ENCODE measurements around the gene GPR68. TPM values are rescaled to one million over a fixed set of nuclear protein-coding genes. Genes with fewer than 3 reads are reported as not detected.

GPR68 gene
- total and polyA plus RNA-seq, 2 experiments from 2014 or later = 0.19 to 0.35 TPM

DNA sequence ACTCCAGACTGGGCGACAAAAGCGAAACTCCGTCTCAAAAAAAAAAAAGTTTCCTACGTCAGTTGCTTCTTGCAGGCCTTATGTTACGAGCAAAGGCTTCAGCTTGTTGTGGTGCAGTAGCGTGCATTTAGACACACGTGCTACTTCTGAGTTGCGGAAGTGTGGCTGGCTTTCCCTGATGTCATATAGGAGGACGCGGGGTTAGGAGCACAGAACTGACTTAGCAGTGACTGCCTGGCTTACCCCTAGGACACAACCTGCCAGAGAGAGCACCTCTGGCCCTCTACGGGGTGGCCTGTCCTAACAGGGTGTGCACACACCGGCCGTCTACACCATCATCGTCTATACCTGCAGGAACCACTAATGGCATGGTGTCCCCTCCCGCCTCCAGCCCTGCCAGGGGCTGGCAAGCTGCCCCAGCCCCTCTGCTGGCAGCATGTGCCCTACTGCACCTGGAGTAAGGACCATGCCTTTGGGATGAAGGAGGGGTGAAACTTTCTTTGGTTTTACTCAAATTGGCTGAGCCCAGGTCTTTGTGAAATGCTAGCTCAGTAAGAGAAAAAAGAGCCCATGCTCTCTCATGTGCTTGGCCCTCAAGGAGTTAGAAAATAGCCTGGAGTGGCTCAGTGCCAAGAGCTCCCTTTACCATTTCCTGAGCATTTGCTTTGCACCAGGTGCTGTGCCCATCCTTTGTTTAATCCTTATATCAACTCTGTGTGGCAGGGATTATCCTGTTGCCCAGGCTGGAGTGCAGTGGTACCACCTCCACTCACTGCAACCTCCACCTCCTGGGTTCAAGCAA is 1.7 kb upstream of the GPR68 start:
- Histone ChIP-seq H4K20me1 (replicated peaks; ENCODE audit: insufficient read depth) (no peaks in the 10 kb centered on the region), H3K27ac (ENCODE audit: low read depth) (no peak overlapping the region), H3K4me2 (no peak overlapping the region), H3F3A (replicated peaks; ENCODE audit: low read depth) (no peaks in the 10 kb centered on the region), H3K9me2 (ENCODE audit: insufficient read depth) (no peaks in the 10 kb centered on the region), H3K4me1 (ENCODE audit: insufficient read depth) (0 out of 2 replicates have a peak, but pooled peaks cover 3% of the 10 kb centered on the region), H2AFZ (no peak overlapping the region), H3K36me3 (ENCODE audit: insufficient read depth) (no peaks in the 10 kb centered on the region), H3K79me2 (replicated peaks; ENCODE audit: insufficient read depth) (no peaks in the 10 kb centered on the region), H3K27me3 (ENCODE audit: insufficient read depth) (no peaks in the 10 kb centered on the region), H3K4me3 (no peak overlapping the region)
- ATAC-seq = no peak
- no peak for DNase-seq (ENCODE audit: low spot score)
- Mint-ChIP-seq H3K4me1 (peaks cover 21% of the 10 kb centered on the region), H3K9me3 (no peaks in the 10 kb centered on the region), H3K36me3 (ENCODE audit: low read depth) (no peaks in the 10 kb centered on the region; the same call in 2 of the 3 replicates), H3K4me3 (no peak overlapping the region), H3K27me3 (ENCODE audit: insufficient read depth, low read depth, poor library complexity) (peaks cover 5% of the 10 kb centered on the region), H3K27ac (no peak overlapping the region)
- no peak for TF ChIP-seq EZH2phosphoT487 (IDR thresholded peaks at IDR 0.05; ENCODE audit: unreplicated experiment)
- TF ChIP-seq NANOG (IDR thresholded peaks at IDR 0.05; ENCODE audit: borderline replicate concordance) = no peak
- TF ChIP-seq, protein P1, sequence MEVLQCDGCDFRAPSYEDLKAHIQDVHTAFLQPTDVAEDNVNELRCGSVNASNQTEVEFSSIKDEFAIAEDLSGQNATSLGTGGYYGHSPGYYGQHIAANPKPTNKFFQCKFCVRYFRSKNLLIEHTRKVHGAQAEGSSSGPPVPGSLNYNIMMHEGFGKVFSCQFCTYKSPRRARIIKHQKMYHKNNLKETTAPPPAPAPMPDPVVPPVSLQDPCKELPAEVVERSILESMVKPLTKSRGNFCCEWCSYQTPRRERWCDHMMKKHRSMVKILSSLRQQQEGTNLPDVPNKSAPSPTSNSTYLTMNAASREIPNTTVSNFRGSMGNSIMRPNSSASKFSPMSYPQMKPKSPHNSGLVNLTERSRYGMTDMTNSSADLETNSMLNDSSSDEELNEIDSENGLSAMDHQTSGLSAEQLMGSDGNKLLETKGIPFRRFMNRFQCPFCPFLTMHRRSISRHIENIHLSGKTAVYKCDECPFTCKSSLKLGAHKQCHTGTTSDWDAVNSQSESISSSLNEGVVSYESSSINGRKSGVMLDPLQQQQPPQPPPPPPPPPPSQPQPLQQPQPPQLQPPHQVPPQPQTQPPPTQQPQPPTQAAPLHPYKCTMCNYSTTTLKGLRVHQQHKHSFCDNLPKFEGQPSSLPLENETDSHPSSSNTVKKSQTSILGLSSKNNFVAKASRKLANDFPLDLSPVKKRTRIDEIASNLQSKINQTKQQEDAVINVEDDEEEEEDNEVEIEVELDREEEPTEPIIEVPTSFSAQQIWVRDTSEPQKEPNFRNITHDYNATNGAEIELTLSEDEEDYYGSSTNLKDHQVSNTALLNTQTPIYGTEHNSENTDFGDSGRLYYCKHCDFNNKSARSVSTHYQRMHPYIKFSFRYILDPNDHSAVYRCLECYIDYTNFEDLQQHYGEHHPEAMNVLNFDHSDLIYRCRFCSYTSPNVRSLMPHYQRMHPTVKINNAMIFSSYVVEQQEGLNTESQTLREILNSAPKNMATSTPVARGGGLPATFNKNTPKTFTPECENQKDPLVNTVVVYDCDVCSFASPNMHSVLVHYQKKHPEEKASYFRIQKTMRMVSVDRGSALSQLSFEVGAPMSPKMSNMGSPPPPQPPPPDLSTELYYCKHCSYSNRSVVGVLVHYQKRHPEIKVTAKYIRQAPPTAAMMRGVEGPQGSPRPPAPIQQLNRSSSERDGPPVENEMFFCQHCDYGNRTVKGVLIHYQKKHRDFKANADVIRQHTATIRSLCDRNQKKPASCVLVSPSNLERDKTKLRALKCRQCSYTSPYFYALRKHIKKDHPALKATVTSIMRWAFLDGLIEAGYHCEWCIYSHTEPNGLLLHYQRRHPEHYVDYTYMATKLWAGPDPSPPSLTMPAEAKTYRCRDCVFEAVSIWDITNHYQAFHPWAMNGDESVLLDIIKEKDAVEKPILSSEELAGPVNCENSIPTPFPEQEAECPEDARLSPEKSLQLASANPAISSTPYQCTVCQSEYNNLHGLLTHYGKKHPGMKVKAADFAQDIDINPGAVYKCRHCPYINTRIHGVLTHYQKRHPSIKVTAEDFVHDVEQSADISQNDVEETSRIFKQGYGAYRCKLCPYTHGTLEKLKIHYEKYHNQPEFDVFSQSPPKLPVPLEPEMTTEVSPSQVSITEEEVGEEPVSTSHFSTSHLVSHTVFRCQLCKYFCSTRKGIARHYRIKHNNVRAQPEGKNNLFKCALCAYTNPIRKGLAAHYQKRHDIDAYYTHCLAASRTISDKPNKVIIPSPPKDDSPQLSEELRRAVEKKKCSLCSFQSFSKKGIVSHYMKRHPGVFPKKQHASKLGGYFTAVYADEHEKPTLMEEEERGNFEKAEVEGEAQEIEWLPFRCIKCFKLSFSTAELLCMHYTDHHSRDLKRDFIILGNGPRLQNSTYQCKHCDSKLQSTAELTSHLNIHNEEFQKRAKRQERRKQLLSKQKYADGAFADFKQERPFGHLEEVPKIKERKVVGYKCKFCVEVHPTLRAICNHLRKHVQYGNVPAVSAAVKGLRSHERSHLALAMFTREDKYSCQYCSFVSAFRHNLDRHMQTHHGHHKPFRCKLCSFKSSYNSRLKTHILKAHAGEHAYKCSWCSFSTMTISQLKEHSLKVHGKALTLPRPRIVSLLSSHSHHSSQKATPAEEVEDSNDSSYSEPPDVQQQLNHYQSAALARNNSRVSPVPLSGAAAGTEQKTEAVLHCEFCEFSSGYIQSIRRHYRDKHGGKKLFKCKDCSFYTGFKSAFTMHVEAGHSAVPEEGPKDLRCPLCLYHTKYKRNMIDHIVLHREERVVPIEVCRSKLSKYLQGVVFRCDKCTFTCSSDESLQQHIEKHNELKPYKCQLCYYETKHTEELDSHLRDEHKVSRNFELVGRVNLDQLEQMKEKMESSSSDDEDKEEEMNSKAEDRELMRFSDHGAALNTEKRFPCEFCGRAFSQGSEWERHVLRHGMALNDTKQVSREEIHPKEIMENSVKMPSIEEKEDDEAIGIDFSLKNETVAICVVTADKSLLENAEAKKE (CRISPR knock-in tag; IDR thresholded peaks at IDR 0.05) = no peak
- TF ChIP-seq, protein P2, sequence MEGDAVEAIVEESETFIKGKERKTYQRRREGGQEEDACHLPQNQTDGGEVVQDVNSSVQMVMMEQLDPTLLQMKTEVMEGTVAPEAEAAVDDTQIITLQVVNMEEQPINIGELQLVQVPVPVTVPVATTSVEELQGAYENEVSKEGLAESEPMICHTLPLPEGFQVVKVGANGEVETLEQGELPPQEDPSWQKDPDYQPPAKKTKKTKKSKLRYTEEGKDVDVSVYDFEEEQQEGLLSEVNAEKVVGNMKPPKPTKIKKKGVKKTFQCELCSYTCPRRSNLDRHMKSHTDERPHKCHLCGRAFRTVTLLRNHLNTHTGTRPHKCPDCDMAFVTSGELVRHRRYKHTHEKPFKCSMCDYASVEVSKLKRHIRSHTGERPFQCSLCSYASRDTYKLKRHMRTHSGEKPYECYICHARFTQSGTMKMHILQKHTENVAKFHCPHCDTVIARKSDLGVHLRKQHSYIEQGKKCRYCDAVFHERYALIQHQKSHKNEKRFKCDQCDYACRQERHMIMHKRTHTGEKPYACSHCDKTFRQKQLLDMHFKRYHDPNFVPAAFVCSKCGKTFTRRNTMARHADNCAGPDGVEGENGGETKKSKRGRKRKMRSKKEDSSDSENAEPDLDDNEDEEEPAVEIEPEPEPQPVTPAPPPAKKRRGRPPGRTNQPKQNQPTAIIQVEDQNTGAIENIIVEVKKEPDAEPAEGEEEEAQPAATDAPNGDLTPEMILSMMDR (conservative IDR thresholded peaks at IDR 0.05; ENCODE audit: low read depth in 2 of 2) = no peak
- TF ChIP-seq POLR2AphosphoS5 (IDR thresholded peaks at IDR 0.05; ENCODE audit: low read depth) = no peak
- TF ChIP-seq ZNF331 (CRISPR knock-in tag; IDR thresholded peaks at IDR 0.05; ENCODE audit: low read depth) = no peak
- TF ChIP-seq STAT1 (IDR thresholded peaks at IDR 0.05; ENCODE audit: unreplicated experiment) = no peak
- no peak for TF ChIP-seq ZNF114 (CRISPR knock-in tag; IDR thresholded peaks at IDR 0.05)
- TF ChIP-seq, protein P3, sequence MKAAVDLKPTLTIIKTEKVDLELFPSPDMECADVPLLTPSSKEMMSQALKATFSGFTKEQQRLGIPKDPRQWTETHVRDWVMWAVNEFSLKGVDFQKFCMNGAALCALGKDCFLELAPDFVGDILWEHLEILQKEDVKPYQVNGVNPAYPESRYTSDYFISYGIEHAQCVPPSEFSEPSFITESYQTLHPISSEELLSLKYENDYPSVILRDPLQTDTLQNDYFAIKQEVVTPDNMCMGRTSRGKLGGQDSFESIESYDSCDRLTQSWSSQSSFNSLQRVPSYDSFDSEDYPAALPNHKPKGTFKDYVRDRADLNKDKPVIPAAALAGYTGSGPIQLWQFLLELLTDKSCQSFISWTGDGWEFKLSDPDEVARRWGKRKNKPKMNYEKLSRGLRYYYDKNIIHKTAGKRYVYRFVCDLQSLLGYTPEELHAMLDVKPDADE (IDR thresholded peaks at IDR 0.05) = no peak
- TF ChIP-seq, protein P4, sequence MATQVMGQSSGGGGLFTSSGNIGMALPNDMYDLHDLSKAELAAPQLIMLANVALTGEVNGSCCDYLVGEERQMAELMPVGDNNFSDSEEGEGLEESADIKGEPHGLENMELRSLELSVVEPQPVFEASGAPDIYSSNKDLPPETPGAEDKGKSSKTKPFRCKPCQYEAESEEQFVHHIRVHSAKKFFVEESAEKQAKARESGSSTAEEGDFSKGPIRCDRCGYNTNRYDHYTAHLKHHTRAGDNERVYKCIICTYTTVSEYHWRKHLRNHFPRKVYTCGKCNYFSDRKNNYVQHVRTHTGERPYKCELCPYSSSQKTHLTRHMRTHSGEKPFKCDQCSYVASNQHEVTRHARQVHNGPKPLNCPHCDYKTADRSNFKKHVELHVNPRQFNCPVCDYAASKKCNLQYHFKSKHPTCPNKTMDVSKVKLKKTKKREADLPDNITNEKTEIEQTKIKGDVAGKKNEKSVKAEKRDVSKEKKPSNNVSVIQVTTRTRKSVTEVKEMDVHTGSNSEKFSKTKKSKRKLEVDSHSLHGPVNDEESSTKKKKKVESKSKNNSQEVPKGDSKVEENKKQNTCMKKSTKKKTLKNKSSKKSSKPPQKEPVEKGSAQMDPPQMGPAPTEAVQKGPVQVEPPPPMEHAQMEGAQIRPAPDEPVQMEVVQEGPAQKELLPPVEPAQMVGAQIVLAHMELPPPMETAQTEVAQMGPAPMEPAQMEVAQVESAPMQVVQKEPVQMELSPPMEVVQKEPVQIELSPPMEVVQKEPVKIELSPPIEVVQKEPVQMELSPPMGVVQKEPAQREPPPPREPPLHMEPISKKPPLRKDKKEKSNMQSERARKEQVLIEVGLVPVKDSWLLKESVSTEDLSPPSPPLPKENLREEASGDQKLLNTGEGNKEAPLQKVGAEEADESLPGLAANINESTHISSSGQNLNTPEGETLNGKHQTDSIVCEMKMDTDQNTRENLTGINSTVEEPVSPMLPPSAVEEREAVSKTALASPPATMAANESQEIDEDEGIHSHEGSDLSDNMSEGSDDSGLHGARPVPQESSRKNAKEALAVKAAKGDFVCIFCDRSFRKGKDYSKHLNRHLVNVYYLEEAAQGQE (IDR thresholded peaks at IDR 0.05; ENCODE audit: unreplicated experiment) = no peak
- TF ChIP-seq EZH2 (IDR thresholded peaks at IDR 0.05; ENCODE audit: low read depth, unreplicated experiment) = no peak
- TF ChIP-seq JUNB (IDR thresholded peaks at IDR 0.05; ENCODE audit: unreplicated experiment) = no peak
- no peak for TF ChIP-seq CREB1 (CRISPR knock-in tag; IDR thresholded peaks at IDR 0.05; ENCODE audit: low read depth)

All from GM23338 (cell line).